Fibroblast of the aortic adventitia (primary cell): Measurements from ENCODE around the gene TNIP1. TPM values are rescaled to one million over a fixed set of nuclear protein-coding genes. Genes with fewer than 3 reads are reported as not detected.

Source experiments
- DNase-seq: peaks from one replicate; pipeline ENCODE4 v3.0.0-alpha.2; 2010; ENCODE audit warnings: low read depth
- H3K4me3 ChIP-seq: 2 replicates; pipeline ENCODE4 v1.5.1; 2011; ENCODE audit warnings: low read depth, mild to moderate bottlenecking, control low read depth, low read length, moderate library complexity
- total RNA-seq: library from RNA; depleted of rRNA; stranded (reverse); fragments of >200 nt; gene quantifications from 2 replicates; pipeline ENCODE4 v1.2.3, GENCODE V29; 2012; ENCODE audit warnings: low replicate concordance
- TF ChIP-seq, protein P1 (sequence below): IDR thresholded peaks from 2 replicates; pipeline ENCODE4 v1.5.1; 2011; ENCODE audit warnings: mild to moderate bottlenecking, low read length, control low read depth, inconsistent platforms; ENCODE audit not compliant: insufficient read depth

Gene TNIP1
- total RNA-seq, 1 donor: 42.9 TPM

DNA sequence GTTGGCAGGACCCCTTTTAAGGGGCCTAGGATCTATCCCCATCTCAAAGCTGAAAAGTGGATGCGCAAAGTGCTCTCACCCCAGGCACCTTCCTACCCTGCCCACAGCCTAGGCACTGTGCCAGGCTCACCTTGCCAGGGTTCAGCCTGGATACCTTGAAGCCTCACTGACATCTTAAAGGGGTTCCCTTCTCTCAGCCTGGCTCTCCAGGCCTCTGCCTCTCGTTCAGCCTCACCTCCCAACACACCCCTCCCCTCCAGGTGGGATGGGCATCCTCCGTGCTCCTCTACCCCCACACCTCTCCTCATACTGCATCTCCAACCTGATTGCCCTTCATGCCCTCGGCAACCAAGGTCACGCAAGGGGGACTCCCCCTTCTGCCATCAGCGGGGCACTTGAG, 25.5 kb downstream of the TNIP1 start:
- TF ChIP-seq, protein P1, sequence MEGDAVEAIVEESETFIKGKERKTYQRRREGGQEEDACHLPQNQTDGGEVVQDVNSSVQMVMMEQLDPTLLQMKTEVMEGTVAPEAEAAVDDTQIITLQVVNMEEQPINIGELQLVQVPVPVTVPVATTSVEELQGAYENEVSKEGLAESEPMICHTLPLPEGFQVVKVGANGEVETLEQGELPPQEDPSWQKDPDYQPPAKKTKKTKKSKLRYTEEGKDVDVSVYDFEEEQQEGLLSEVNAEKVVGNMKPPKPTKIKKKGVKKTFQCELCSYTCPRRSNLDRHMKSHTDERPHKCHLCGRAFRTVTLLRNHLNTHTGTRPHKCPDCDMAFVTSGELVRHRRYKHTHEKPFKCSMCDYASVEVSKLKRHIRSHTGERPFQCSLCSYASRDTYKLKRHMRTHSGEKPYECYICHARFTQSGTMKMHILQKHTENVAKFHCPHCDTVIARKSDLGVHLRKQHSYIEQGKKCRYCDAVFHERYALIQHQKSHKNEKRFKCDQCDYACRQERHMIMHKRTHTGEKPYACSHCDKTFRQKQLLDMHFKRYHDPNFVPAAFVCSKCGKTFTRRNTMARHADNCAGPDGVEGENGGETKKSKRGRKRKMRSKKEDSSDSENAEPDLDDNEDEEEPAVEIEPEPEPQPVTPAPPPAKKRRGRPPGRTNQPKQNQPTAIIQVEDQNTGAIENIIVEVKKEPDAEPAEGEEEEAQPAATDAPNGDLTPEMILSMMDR: no peak
- no peak for DNase-seq
- H3K4me3 ChIP-seq: no peak overlapping the region

DNA sequence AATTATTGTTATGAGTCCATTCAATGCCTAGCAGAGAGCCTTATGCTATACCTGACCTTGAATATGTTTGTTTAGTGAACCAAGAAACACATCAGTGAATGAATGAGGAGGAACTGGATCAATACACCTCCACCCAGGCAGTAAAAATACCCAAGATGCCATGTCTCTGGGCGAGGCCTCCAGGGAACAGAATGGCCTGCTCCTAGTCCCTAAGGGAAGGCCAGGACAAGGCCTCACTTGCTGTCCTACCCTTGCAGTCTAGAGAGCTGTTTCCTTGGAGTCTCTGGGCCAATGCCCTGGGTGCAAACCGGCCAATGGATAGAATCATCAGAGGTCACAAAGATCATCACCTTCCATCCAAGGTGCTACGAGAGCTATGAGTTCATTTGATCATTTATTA, 26.1 kb downstream of the TNIP1 start:
- DNase-seq: no peak
- TF ChIP-seq, protein P1: no peak
- H3K4me3 ChIP-seq: no peak overlapping the region

DNA sequence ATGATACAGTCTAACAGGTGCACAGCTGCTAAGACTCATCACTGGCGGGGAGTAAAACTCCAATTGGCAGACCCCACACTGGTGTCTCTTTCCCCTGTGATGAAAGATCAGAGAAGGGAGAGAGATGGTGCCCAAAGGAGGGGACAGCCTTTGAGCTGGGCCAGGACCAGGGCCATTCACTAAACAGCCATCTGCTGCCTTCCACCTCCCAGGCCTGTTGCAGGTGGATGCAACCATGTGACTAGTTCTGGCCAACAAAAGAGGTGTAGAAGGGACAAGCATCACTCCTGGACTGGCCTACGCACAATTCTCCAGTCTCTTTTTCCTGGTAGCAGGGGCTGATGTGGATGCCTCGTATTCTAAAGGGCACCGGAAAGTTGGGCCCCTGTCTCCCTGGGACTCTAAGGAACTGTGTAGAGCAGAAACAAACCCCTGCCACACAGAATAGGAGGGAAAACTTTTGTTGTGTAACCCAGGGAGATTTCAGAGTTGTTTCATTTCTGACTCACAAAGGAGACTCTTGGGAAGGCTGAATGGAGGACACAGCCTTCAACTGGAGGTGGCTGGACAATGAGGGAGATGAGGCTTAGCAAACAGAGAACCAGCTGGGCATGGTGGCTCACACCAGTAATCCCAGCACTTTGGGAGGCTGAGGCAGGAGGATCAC, 26.9 kb downstream of the TNIP1 start:
- TF ChIP-seq, protein P1: no peak
- no peak overlapping the region for H3K4me3 ChIP-seq
- no peak for DNase-seq

DNA sequence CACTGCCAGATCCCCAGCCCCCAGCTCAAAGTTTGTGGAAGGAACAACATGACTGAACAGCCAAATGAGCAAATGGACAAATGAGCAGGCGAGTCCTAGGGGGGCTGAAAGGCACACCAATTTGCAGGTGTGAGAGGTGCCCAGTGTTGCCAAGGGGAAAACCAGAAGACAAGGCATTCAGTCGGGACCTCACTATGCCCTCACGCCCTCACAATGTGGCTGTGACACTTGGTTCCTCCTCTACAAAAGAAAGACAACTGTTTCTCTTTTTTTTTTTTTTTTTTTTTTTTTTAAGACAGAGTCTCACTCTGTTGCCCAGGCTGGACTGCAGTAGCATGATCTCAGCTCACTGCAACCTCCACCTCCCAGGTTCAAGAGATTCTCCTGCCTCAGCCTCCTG, 28.0 kb downstream of the TNIP1 start:
- no peak overlapping the region for H3K4me3 ChIP-seq
- no peak for DNase-seq
- TF ChIP-seq, protein P1: no peak

DNA sequence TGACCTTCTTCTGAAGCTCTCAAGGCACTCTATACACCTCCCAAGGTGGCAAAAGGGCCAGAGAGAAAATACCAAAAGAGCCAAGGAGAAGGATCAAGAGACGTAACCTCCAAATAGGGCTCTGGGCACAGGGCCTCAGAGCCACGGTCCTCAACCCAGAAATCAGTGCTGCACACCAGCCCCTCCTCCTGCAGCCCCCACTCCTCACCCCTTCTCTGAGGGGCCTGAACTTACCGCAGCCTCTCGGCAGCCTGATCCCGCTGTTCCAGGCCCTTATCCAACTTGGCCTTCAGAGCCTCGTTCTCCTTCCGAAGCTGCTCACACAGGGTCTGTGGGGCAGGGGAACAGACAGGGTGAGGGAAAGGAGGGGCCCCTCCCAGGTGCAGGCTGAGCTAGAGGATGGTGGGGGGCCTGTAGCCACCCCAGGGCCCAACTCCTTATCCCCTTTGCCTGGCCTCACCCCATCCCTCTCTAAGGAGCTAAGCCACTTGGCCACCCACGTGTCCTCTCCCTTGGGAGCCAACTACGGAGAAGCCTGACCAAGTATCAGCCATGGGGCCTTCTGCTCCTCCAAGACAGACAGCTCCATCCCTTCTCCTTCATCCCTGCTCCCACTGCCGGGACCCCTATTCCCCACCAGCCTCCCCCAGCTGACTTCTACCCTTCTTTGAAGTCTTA, 28.8 kb downstream of the TNIP1 start:
- TF ChIP-seq, protein P1: no peak
- H3K4me3 ChIP-seq: no peak overlapping the region
- no peak for DNase-seq

DNA sequence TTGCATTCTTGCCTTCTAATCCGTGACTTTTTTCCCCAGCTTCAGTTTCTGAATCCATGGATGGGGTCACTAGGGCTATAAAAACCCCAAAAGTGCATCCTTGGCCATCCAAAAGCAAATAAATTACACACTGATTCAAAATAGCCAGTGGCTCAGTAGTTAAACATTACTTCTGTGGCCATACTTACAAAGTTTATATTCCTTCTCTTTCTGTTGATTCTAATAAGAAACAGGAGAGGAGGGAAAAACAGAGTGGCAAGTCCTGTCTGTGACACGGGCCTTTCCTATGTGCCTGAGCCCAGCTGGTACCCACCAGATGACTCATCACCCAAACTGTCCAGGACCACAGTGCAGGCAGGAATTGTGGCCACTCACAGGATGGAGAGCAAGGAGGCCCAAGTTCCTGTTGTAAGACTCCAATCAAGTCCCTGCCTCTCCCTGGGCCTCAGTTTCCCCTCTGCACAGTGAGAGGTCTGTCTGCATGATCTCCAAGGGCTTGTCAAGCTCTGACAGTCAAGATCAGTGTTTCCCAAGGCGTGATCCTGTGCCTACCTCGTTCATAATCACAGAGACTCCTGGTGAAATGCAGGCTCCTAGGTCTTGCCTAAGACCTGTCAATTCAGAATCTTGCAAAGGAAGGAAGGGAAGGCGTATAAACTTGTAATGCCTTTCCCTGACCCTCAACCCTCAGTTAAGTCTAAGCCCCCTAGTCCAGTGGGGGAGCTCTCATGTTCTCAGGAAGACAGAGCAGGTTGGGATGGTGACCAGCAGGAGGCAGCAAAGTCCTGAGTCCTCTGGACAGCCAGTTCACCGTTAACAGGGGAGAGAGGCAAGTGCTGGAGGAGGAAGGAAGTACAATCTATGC, 29.5 kb downstream of the TNIP1 start:
- H3K4me3 ChIP-seq: no peak overlapping the region
- TF ChIP-seq, protein P1: peak; percentile 95
- DNase-seq: peak; percentile 84
